Pancreas (tissue), 10 donors: ENCODE measurements around the gene NID2. TPM values are rescaled to one million over a fixed set of nuclear protein-coding genes. Genes with fewer than 3 reads are reported as not detected.

Source experiments
- ATAC-seq, 4 donors: fragments of 200-7000 bp; cut with Tn5 transposase; one replicate each; pipeline versions ENCODE4 v1.8.0 to v1.9.1; 2020; ENCODE audit warnings: mild to moderate bottlenecking in 4 of 4, moderate library complexity in 4 of 4
- DNase-seq, 6 donors: peaks; one replicate each; pipeline ENCODE4 v3.0.0-alpha.2; 2020
- FAIRE-seq: peaks from 2 replicates; lab custom pipeline; 2012; peaks lifted over from hg19 to GRCh38; lab: Jason Lieb, UNC
- H3K27ac ChIP-seq, 4 donors: fragments of 200-600 bp; sonication (generic); 1 replicate in 3 of 4; 2 replicates in 1 of 4; pipeline versions ENCODE4 v1.5.0 to v1.8.0; 2020
- H3K27me3 ChIP-seq, 4 donors: fragments of 200-600 bp; one replicate each; pipeline ENCODE4 v1.8.0; 2021
- H3K36me3 ChIP-seq, 3 donors: fragments of 200-600 bp; sonication (generic) in 1 of 3; one replicate each; pipeline versions ENCODE4 v1.5.0 to v1.8.0; 2020 to 2021
- H3K4me1 ChIP-seq, 3 donors: fragments of 200-600 bp; one replicate each; pipeline ENCODE4 v1.8.0; 2021
- H3K4me3 ChIP-seq, 4 donors: fragments of 200-600 bp; sonication (generic) in 2 of 4; one replicate each; pipeline versions ENCODE4 v1.5.0 to v1.8.0; 2020 to 2021
- H3K9me3 ChIP-seq, 4 donors: fragments of 200-600 bp; one replicate each; pipeline ENCODE4 v1.8.0; 2021
- CTCF ChIP-seq, 4 donors: fragments of 200-600 bp; sonication (generic) in 3 of 4; IDR thresholded peaks; one replicate each; pipeline versions ENCODE4 v1.5.0 to v1.8.0; 2021; ENCODE audit warnings: antibody characterized with exemption in 4 of 4
- WGBS, 2 donors: extraction: QIAGEN DNeasy Blood & Tissue Kit; methylation state at CpG; one replicate each; pipeline ENCODE4 v1.1.7; 2013; 5-methylcytosine and 5-hydroxymethylcytosine counted together
- intact Hi-C, 3 donors: fragments of 100-400 bp; cut with DNase I; formaldehyde crosslinking; loops; one replicate each; pipeline versions ENCODE4 v1.11.1 to v1.14.2; 2022
- polyA plus RNA-seq, 2 donors: library from polyadenylated mRNA; stranded (reverse); fragments of 200-250 nt; gene quantifications; one replicate each; pipeline ENCODE4 v1.2.3, GENCODE V29; 2013
- total RNA-seq, 6 donors: library from RNA; stranded (reverse); fragmentation: NEBNext Ultra II Directional in 4 of 6; extraction: Animal tissue kit (Norgen Biotek cat#: 25700) in 4 of 6; gene quantifications; one replicate each; pipeline versions ENCODE4 v1.2.1 to v1.2.4, GENCODE V29; 2021 to 2023
- donor health status: healthy with polysubstance abuse.
- donor health status: DM: no; HTN: no; CAD: no; lungs with moderate emphysema.
- donor health status: DM: no; HTN: no; CAD: no.
- donor health status: control.
- donor health status: control.
- donor health status: Bipolar disorder and iron deficiency.
- donor health status: DM: yes; HTN: yes; CAD: no.
- donor health status: DM: no; HTN: no; CAD: no.
- donor health status: DM: no; HTN: no; CAD: no.
- donor health status: DM: yes; HTN: yes; CAD: no.

The NID2 gene
- total and polyA plus RNA-seq, 8 donors, result 1.9 to 9.5 (median 3.8) TPM

- Histone ChIP-seq H3K36me3 (peaks cover 0 to 62% (median 13%) of the 10 kb centered on the region in 3 donors), H3K9me3 (no peaks in the 10 kb centered on the region), H3K27ac (no peak overlapping the region), H3K4me3 (no peak overlapping the region), H3K4me1 (peaks cover 4 to 13% (median 9%) of the 10 kb centered on the region in 3 donors), H3K27me3 (no peaks in the 10 kb centered on the region)
- no peak for ATAC-seq
- no peak for FAIRE-seq
- no peak for DNase-seq
- WGBS, 2 donors, result 68 to 85% methylated on average over 1 of the region's 1 CpG
- no peak for TF ChIP-seq CTCF (IDR thresholded peaks at IDR 0.05)
- intact Hi-C loops, result no loop called here
These were observed 61.2 kb downstream of the NID2 start for GRCh38 chr14:52007637-52008036.

DNA sequence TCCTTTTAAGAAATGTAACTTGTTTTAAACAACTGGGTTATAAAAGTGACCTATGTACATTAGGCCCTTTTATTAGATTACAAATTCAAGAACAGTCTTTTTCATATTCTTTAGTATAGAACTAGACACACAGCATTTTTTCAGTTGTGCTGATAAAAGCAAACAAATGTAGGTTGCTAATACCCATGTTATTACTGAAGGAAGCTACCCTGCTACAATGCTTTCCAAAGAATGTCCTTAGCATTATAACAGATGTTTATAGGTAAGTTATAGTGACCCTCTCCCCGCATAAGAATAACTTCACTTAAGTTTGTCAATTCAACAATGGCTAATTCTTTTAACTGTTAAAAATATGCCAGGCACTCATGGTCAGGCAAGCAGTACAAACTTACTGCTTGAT is 61.6 kb downstream of the NID2 start:
- Histone ChIP-seq H3K4me3 (no peak overlapping the region), H3K36me3 (peaks cover 0 to 67% (median 13%) of the 10 kb centered on the region in 3 donors), H3K9me3 (no peaks in the 10 kb centered on the region), H3K27ac (no peak overlapping the region), H3K27me3 (no peaks in the 10 kb centered on the region), H3K4me1 (peaks cover 4 to 13% (median 9%) of the 10 kb centered on the region in 3 donors)
- TF ChIP-seq CTCF (IDR thresholded peaks at IDR 0.05), result no peak
- FAIRE-seq, result no peak
- no peak for DNase-seq
- intact Hi-C loops, result no loop called here
- WGBS, 2 donors, result 82 to 93% methylated on average over 1 of the region's 1 CpG
- no peak for ATAC-seq

GRCh38 chr14:52006361-52006760 is 62.5 kb downstream of the NID2 start:
- FAIRE-seq (no peak), DNase-seq (no peak), ATAC-seq (no peak)
- Histone ChIP-seq H3K4me1 (peaks cover 4 to 13% (median 9%) of the 10 kb centered on the region in 3 donors), H3K27me3 (no peaks in the 10 kb centered on the region), H3K27ac (no peak overlapping the region), H3K4me3 (no peak overlapping the region), H3K36me3 (peaks cover 0 to 73% (median 20%) of the 10 kb centered on the region in 3 donors), H3K9me3 (no peaks in the 10 kb centered on the region)
- TF ChIP-seq CTCF (IDR thresholded peaks at IDR 0.05), result no peak
- 95 to 97% methylated on average over 3 of the region's 3 CpGs for WGBS, 2 donors
- intact Hi-C loops, result no loop called here

- H3K4me1 ChIP-seq, result peaks cover 4 to 13% (median 9%) of the 10 kb centered on the region in 3 donors
- FAIRE-seq (no peak), DNase-seq (no peak), ATAC-seq (no peak)
- intact Hi-C loops, result no loop called here
- no peaks in the 10 kb centered on the region for H3K9me3 ChIP-seq
- TF ChIP-seq CTCF (IDR thresholded peaks at IDR 0.05), result no peak
- H3K27ac ChIP-seq, result no peak overlapping the region
- 39 to 46% methylated on average over 2 of the region's 2 CpGs for WGBS, 2 donors
- H3K36me3 ChIP-seq, result peaks cover 0 to 69% (median 21%) of the 10 kb centered on the region in 3 donors
- no peak overlapping the region for H3K4me3 ChIP-seq
- H3K27me3 ChIP-seq, result no peaks in the 10 kb centered on the region
These were observed 63.2 kb downstream of the NID2 start for GRCh38 chr14:52005625-52006024.

DNA sequence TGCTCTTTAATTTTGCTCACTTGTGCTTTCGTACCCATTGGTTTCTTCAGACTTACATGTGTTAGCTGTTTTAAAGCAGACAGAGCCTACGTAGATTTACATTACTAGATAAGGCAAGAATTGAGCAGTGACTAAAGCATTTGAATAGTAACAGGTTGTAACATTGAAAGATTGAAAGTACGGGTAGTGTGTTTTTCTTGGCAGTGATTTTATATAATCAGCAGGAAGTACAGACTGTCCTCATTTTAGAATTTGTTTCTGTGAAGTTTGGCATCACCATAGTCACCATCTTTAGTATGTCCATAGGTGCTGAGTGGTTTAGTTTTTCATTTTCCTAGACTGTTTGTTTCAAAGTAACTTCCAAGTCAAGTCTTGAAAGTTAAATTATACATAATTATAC is 65.5 kb downstream of the NID2 start:
- intact Hi-C loops, result no loop called here
- peaks cover 0 to 47% (median 18%) of the 10 kb centered on the region in 3 donors for H3K36me3 ChIP-seq
- FAIRE-seq, result peak; percentile 81
- H3K9me3 ChIP-seq, result no peaks in the 10 kb centered on the region
- ATAC-seq, result peak; percentile 41 to 91 (median 80)
- peaks cover 4 to 16% (median 9%) of the 10 kb centered on the region in 3 donors for H3K4me1 ChIP-seq
- peak overlapping the region in 1 of 4 donors; percentile 27 for H3K27ac ChIP-seq
- TF ChIP-seq CTCF (IDR thresholded peaks at IDR 0.05), result no peak
- H3K27me3 ChIP-seq, result no peaks in the 10 kb centered on the region
- no peak overlapping the region for H3K4me3 ChIP-seq
- DNase-seq, result no peak
- 42 to 50% methylated on average over 3 of the region's 3 CpGs for WGBS, 2 donors
